HG03097 (cell line): ENCODE data around the gene OR10X1.

ENCODE experiments used
- ATAC-seq: cut with Tn5 transposase; IDR thresholded peaks from one replicate; pipeline ENCODE4 v1.9.1; 2021; ENCODE audit not compliant: unreplicated experiment, low FRiP score

Gene OR10X1, protein sequence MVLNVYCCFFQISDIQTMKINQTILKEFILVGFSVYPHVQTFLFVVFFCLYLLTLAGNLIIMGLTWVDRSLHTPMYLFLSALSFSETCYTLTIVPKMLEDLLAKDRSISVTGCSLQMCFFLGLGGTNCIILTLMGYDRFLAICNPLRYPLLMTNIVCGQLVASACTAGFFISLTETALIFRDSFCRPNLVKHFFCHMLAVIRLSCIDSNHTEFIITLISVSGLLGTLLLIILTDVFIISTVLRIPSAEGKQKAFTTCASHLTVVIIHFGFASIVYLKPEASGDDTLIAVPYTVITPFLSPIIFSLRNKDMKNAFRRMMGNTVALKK

DNA sequence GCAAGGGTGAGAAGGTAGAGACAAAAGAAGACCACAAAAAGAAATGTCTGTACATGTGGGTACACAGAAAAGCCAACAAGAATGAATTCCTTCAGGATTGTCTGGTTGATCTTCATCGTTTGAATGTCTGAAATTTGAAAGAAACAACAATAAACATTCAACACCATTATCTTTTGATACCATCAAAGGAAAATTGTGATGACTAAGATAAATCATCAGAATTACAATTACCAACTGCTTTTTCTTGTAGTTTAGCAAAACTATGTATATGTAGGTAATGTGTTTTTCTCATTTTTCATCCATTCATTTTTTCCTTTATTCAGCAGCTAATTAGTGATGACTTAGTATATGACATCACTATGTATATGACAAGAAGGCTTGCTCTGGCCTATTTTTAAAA, at the start of gene OR10X1:
Gene OR10X1 (minus strand): TSS at position 167 of the 400 bp plus-strand sequence. CDS start 0 bp downstream, at position 167.
- ATAC-seq = no peak

DNA sequence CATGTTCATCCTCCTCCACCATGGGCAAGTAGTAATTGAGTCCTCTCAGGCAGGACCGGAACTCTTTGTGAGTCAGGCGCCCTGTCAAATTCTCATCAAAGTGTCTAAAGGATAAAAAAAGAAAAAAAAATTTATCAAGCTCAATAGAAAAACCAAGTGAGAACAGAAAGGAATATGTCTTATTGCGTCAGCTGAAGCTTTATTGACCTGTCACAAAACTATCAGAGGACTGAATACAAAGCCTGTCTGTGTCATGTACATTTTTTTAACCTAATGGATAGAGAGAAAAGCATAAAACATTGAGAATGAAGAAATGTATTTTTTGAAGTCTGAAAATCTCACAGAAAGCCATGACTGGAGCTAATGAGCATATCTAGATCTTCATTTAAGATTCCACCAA, 34.1 kb upstream of the OR10X1 start:
- ATAC-seq = no peak

DNA sequence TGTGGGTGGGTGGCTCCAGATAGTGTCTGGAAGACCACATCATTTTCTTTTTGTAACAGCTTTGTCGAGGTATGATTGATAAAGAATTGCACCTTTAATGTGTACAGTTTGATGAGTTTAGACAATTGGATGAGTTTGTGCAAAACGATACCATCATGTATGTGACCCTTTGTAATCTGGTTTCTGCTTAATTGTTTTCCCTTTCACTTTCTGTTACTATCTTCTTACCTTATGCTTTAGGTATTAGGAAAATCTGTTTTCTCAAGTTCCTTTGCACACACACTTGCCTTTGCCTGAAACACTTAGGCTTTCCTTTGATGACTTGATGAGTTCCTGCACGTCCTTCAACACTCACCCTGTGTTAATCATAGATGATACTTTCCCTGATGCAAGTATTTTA, 32.2 kb upstream of the OR10X1 start:
- no peak for ATAC-seq

DNA sequence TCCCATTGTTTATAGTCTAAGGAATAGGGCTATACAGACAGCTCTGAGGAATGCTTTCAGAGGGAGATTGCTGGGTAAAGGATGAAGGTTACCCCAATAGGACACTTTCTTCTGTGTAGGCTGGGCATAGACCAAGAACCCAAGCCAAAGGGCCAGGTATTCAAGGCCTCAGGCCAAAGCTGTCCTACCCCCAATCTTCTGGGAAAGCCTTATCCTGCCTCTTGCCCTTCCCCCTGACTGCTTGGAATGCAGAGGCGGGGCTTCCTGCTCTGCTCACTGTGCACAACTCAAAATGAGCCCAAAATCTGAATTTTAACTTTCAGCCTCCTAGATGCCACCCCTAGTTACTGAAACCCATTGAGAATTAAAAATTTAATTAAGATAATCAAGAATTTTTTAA, 27.6 kb upstream of the OR10X1 start:
- ATAC-seq = no peak

DNA sequence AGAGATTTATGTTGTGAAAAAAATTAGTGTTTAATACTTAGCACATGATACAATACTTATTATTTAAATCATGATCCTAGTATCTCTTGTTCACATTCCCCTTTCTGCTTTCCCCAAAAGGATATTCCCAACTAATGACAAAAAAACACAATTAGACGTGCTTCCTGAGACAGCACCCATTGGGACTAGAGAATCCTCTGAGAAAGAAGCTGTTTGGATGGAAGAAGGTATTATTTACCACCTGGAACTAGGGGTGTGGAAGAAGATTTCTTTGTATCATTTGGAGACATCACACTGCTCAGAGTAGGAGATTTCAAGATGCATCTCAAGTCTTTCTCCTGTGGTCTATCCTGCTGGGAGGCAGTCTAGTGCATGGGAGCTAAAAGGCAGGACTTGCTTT, 25.3 kb upstream of the OR10X1 start, which contains the start of gene OR10Z1:
Gene OR10Z1 (plus strand): TSS at position 301 of the 400 bp plus-strand sequence. CDS start 1,171 bp downstream, outside the sequence.
- ATAC-seq = no peak

DNA sequence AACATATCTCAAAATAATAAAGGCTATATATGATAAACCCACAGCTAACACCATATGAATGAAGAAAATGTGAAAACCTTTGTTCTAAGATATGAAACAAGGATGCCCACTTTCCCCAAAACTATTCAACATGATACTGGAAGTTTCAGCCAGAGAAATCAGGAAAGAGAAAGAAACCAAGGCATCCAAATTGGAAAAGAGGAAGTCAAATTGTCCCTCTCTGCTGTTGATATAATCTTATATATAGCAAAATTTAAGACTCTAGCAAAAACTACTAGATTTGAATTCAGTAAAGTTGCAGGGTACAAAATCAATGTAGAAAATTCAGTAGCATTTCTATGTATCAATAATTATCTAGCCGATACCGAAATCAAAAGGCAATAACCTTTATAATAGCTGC, 21.0 kb upstream of the OR10X1 start:
- ATAC-seq = no peak

DNA sequence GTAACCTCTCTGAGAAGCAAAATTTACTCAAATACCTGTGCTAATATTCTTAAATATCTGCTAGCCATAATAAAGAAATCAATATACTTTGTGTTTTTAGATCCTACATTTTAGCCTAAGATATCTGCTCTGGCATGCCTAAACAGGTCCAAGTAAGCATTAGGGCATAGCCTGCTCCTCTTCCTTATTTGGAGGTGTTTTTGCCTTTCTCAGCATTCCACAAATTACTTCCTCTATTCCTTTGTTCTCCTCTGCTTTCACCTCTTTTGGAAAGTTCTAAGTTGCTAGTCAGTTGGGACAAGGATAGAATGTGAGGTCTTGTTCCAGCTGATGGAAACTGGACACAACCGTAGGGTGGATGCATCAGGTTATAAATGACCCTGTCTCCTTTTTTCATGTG, 7.2 kb upstream of the OR10X1 start:
- no peak for ATAC-seq

DNA sequence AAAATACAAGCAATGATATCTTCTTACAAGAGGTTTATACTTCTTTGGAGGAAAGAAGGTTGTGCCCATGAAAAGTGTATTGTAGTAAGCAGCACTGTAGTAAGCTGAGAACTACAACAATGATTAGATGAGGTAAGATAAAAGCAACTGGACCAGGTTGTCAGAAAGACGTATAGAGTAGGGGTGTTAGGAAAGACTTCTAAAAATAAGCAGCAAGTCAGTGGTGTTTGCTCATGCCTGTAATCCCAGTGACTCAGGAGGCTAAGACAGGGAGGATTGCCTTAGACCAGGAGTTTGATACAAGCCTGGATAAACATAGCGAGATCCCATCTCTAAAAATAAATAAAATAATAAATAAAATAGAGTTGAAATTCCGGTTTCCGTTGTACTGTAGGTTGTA, 4.3 kb upstream of the OR10X1 start:
- no peak for ATAC-seq

DNA sequence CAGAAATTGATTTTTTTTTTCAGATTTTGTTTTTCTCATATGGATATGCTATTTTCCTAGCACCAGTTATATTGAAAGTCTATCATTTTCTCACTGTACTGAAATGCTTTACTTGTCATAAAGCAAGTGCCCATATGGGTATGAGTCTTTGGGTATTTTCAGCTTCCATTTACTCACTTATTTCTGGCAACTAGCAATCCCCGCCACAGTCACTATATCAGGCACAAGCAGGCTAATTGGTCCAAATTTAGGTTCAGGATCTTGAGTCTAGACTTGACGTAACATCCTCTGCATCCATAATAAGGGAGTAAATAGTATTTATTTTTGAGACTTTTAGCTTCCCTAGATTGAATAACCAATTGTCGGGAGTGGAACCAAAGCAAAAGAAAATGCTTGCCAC, 2.1 kb downstream of the OR10X1 start:
- no peak for ATAC-seq

DNA sequence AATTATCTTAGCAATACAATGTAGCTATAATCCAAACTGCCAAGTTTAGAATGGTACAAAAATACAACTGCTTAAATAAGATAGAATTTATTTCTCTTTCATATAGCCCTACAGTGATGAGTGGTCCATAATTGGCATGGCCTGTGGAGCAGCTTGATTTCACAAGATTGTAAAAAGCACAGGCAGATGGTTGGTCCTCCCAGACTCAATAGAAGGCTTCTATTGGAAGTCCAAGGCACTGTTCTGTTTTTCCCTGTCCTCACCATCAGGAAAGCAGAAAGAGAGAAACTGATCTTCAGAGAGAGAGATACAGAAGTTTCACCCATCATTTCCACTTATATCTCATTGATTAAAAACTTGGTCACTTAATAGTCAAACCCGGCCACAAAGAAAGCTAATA, 7.5 kb downstream of the OR10X1 start:
- no peak for ATAC-seq

DNA sequence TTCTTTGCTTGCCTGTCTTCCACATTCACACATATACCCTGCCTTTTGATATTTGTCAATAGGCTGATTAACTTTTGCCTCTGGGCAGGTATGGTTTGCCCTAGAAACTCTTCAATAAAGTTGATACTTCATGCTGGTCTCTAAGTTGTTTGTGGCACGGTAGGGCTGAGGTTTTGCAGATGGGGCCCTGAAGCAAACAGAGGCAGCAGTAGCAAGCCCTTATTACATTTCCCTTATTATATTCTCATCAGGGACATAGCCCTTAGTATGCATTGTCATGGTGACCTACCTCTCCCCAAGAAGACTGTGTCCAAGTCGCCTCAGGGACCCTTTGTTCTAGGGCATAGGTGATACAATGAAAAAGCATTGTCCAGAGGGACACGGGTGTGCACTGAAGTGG, 9.2 kb downstream of the OR10X1 start, which contains the start of gene OR6P1:
Gene OR6P1 (minus strand): TSS at position 101 of the 400 bp plus-strand sequence. CDS start 6,976 bp downstream, outside the sequence.
- no peak for ATAC-seq

DNA sequence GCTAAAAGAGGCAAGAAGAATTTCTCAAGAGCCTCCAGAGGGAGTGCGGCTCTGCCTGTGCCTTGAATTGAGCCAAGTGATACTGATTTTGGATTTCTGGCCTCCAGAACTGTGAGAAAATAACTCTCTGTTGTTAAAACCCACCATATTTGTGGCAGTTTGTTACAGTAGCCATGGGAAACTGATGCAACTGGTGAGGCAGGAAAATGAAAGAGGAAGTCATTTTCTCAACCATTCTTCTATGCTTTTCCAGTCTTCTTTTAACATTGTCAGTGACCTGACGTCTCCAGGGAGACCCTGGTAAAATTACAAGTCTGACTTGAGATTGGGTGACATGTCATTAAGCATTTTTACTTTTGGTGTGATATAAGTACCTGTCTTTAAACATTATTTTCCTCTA, 15.1 kb downstream of the OR10X1 start:
- no peak for ATAC-seq

DNA sequence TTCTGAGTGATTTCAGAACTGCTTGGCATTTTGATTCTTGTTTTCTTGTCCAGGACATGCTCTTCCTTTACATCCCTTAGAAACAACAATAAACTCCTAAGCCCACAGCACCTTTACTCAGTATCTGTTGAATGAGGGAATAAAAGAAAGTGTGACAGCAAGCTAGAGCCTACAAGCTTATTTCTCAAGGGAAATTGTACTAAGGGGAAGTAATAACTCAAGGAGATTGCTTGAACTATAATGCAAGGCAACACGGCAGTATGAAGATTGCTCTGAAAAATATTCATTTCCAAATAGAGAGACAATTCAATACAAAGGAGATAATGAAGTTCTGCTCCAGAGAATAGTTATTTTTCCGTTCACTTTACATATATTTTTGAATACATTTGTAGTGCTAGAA, 15.8 kb downstream of the OR10X1 start:
- ATAC-seq = no peak

DNA sequence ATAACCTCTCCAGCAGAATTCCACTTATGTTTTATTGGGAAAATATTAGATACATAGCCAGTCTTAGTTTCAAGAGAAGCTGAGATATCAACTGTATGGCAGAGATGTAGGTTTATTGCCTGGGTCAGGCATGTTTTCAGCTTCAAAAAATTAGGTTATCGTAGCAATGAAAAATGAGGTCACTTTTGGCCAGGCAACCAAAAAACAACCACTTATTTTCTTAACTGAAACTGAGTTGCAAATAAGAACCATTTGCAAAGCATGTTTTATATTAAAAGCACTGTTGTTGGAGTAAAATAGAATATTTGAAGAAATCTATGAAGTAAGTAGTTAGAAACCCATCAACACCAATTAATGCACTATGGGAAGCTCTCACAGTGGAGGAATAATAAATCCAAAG, 20.0 kb downstream of the OR10X1 start:
- no peak for ATAC-seq

DNA sequence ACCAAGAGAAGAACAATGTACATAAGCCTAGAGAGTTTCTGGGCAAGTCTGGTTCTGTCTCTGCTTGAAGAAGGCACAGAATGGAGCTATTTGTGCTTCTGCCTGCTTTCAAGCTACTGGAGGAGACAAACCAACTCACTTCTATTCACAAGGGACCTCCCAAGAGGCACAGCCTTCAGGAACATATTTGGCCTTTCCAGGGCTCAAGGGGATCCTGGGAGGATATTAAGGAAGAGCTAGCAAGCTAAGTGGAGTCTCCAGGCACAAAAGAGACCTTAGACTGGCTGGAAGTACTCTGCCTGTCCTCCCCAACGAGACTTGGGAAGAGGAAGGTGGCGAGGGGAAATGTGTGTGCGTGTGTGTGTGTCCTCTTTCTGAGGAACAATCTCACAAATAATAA, 25.3 kb downstream of the OR10X1 start, which contains the start of gene OR6Y1:
Gene OR6Y1 (minus strand): TSS at position 54 of the 400 bp plus-strand sequence. CDS start 6,300 bp downstream, outside the sequence.
- ATAC-seq = no peak

DNA sequence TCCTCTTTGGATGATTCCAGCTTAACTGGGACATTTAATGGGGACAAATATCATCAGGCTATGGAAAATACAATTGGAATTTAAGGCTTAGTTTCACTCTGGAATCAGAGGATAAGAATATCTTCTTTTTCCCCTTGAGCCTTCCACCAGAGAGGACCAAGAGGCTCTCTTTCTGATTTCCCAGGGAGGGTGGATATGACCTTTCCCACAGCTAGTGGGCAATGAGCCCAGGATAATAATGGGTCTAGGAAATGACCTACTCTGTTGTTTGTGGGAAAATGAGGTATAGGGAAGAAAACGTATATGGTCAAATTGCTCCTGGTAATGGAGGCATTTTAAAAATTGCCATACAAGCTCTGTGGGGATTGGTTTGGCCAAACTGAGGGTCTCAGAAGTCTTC, 27.4 kb downstream of the OR10X1 start:
- no peak for ATAC-seq

DNA sequence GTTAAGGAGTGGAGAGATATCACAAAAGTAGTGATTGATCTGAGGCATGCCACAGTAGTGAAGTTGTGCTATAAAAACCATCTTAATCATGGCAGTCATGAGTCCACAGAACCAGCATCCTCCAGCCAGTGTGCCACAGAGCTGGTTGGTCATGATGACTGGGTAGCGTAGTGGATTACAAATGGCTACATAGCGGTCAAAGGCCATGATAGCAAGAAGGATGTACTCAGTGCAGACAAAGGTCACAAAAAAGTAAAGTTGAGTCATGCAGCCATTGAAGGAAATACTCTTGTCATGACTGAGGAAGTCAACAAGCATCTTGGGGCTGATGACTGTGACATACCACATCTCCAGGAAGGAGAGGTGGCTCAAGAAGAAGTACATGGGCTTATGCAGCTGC, 32.2 kb downstream of the OR10X1 start:
- ATAC-seq = no peak

DNA sequence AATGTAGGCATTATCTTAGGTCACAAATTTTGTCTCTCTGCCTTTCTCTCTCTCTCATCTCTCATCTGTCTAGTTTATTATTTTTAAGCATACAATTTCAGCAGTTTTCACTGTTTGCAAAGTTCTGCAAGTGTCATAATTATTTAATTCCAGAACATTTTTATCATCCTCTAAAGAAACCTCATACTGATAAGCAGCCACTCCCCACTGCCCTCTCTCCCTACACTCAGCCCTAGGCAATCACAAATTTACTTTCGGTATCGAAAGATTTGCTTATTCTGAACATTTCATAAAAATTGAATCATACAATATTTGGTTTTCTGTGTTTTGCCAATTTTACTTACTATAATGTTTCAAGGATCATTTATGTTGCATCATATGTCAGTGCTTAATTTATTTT, 42.1 kb downstream of the OR10X1 start:
- ATAC-seq = no peak

DNA sequence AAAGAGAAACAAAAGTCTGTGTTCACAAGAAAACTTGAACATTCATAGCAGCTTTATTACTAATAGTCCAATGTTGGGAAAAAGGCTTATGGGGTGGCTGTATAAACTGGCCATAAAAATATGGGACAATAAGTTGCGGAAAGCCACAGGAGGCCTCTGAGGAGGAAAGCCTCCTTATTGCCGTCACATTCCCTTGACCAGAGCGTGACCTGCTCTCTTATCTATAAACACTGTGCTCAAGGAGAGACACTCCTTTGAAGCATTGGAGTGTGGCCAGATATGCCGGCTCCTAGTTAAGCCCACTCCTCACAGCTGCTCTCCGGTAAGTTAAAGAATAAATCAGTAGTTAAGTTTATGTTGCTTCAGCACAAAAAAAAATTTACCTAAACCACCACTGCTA, 45.2 kb downstream of the OR10X1 start:
- ATAC-seq = no peak
